G401.6 (cell line): Measurements from ENCODE around the gene MYO16.
"Not testable (repeated sequence)": the region's sequence is repeated elsewhere in the genome, so short reads cannot be mapped to it uniquely, and the experiment has no call there.

Experiments used
- FAIRE-seq: peaks from 2 replicates; lab custom pipeline; 2012; peaks lifted over from hg19 to GRCh38; lab: Jason Lieb, UNC

MYO16 gene

DNA sequence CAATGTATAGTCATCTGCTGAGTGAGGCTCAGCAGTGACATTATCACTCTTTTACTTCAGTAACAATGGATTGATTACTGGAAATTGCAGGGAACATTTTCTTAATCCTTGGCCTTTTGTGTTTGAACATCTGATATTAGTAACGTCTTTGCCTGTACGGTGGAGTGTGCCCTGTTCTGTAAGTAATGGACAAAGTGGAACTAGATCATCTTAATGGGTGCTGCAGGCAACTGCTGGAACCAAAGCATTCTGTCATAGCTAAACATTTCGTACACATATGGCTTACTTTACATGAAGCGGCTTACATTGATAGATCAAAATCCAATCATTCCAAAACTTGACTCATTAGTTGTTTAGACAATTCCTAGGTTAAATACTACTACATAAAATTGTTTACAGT, 114.1 kb downstream of the MYO16 start:
- no peak for FAIRE-seq

DNA sequence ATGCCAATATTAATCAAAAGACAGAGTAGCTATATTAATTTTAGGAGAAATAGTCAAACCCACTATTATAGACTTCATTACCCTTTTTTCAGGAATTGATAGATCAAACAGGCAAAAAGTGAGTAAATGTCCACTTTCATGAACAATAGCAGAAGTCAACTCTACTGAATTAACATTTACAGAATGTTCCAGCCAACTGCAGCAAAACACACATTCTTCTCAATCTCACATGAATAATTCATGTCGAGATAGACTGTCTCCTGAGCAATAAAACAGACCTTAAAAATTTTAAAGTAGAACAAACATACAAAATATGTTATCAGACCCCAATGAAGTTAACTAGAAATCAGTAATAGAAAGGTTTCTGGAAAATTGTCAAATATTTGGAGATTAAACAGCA, 118.4 kb downstream of the MYO16 start:
- no peak for FAIRE-seq

DNA sequence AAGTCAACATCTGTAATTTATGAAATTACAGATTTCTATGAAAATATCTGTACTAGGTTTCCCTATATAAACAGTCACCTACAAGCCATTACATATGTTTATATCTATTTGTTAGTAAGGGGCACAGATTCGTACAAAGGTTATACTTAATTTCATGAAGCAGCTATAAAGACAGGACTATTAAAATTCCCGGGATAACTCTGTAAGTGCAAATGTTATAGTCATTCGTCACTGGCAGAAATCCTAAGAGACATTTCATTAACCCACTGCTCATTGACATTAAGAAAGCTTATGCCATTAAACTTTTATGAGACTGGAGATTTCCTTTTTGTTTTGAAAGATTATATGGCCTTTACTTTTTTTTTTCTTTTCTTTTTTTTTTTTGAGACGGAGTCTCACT, 122.9 kb downstream of the MYO16 start:
- no peak for FAIRE-seq

DNA sequence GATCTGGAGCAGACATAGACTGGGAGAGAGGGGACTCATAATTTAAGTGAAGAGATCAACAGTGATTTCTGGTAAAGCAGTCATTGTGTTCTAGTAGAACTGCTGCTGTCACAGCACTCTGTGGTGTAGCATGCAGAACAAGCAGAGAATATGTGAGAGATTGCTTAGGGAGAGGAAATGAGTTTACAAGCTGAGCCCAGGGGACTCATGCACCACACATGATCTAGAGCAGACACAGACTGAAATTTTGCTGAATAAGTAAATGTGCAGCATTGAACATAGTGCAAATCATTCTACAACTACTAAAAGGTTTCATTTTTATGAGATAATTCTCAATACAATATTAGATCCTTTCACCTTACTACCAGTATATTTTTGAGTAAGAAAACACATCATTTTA, 125.7 kb downstream of the MYO16 start:
- FAIRE-seq: no peak

DNA sequence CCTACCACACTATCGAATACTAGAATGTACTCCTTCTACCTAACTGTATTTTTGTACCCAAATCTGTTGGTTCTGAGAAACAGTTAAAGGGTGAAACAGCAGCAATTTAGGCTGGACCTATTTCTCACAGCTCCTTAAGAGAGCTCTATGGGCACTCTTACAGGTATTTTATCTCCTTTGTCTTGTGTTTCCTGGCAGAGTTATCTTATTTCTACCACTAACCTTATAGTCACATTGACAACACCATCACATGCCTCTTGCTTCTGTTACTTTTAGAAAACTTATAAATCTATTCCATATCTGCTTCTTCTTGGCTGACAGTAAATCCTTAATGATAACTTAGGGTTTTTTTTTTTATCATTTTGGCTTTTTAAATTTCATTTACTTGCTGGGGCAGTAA, 130.7 kb downstream of the MYO16 start:
- FAIRE-seq: no peak

DNA sequence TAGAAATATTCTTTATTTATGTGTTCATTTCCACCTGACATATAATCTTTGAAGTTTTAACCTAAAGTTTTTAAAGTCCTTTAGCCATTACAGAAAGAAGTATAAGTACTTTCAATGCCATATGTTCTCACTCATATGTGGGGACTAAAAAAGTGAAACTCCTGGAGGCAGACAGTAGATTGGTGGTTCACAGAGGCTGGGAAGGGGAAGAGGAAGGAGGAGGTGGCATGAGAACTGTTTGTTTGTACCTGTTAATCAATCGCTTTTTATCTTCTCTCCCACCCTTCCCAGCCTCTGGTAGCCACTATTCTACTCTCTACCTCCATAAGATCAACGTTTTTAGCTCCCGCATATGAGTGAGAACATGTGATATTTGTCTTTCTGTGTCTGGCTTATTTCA, 131.1 kb downstream of the MYO16 start:
- no peak for FAIRE-seq

DNA sequence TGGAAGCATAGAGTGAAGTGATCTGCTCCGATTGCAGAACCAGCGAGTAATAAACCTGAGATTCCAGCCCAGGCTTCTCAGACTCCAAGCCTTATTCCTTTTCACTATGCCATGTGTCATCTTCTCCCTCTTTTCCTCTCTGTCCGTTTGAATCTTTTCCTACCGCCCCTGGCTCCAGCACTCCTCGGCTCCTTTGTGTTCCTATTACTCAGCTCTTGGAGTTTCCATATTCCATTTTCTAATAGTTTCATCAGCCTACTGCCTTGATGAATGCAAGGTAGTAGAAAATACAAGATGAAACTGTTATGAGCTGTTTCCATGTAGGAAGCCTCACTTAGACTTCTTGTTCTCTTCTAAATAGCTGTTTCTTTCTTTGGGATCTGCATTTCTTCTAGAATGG, 138.6 kb downstream of the MYO16 start:
- no peak for FAIRE-seq

DNA sequence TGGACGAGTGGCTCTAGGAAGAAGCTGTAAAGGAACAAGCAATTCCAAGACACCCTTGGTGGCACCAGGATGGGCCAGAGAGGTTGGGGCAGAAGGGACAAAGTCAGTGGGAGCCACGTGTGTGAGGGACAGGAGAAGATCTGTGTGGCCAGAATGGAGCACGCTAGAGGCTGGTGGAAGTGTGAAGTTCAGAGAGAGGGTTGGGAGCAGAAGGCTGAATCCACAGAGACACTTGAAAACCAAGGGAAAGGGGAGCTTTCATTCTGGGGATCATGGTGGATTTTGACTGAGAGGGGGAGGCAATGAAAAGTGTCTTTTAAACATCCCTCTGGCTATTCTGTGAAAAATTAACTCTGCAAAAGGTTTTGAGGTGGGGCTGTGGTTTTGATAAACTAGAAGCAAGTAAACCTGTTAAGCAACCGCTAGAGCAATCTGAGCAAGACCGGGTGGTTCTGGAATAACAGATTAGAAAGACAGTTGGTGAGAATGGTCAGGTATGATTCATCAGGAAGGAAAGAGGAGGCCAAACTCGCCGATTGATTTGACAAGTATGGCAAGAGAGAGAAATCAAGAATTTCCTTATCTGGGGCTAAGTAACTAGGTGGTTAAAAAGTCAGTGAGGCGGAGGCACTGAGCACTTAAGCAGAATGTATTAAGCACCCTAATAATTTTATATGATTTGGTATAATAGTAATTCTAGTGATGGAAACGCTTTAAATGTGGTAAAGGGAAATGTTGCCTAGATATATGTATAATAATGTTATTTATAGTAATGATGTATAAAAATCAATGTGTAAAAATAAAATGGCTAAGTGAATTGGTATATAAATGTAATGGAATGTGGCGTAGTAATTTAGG, 140.0 kb downstream of the MYO16 start:
- no peak for FAIRE-seq

DNA sequence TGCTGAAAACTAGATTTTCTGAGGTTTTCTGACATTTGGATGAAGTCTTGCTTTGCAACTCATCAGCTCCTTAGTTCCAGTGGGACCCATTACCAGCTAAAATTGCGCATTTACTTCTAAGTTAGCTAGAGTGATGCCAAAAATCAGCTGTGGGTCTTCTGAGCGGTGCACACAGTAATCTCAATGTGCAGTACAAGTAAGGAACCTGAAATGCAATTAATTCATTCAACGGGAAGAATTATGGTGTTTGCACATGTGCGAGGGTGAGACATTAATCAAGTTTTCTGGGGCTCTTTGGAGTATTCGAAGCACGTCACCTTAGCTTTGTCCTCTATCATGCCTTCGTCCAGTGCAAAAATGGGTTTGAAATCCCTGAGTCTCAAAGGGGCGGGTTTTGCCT, 146.2 kb downstream of the MYO16 start:
- FAIRE-seq: no peak

DNA sequence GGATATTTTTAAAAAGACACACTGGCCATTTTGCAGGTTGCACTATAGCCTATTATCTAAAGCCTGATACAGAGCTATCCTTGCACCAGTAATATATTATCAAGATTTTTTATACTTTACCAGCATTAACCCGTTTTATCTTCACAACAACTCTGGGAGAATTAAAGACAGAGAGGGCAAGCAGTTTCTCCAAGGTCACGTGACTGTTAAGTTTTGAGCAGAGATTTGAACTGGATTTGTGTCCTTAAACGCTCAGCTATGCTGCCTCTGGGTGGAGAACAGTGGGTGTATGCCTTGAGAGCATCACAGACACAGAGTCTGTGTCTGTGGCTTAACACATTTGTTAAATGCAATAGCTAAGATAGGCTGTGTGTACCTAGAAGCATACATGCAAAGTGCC, 147.2 kb downstream of the MYO16 start:
- FAIRE-seq: no peak

DNA sequence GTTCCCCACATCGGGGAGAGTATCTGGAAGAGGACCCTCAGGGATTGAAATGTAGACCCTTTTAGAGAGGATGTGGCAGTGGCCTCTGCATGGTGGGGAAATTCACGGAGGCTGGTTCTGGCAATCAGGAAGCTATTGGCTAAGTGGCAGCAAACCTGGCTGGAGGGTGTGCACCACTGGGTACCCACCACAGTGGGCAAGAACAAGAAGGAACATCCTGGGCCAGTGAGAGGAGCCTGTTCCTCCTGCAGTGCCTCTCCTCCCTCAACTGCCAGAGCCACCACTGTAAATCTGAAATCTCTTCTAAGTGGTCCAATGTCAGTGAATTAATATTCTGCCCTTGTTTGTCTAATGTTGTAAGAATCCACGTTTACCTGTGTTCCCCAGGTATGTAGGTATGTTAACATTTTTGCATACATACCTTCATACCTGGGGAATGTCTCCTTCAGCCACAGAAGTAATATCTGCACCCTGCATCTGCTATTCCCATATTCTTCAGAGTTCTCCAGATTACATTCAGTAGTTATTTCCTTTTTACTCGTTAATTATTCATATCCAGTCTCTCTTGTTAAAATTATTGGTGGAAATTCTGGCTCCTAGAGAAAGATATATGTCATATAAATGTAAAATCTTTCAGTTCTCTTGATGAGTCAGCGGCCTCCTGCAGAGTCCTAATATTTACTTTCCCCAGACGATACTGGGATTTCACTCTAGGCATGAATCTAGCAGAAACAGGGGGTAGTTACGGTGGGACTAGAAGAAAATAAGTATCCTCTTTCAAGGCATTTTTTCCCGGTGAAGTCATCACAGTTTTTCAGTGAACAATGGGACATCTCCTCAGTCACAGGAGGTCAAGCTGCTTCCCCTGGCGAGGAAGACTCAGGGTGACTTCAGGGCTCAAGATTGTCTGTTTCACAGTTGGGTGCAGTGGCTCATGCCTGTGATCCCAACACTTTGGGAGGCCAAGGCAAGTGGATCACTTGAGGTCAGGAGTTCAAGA, 148.3 kb downstream of the MYO16 start:
- FAIRE-seq: no peak

DNA sequence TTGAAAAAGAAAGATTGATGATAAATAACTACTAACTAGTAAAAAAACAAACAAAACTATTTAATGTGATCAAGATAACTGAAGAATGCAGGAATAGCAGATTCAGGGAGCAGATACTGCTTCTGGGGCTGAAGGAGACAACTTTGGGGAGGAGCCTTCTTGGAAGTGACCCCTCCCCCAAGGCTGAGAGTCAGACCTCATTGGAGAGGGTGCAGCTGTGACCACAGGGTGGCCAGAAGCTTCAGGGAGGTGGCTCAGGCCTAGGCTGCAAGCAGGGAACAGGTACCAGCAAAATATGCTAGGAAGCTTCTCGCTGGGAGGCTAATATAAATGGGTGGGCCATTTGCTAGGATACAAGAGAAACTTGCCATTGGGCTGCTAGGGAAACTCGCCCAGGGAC, 149.9 kb downstream of the MYO16 start:
- FAIRE-seq: no peak

DNA sequence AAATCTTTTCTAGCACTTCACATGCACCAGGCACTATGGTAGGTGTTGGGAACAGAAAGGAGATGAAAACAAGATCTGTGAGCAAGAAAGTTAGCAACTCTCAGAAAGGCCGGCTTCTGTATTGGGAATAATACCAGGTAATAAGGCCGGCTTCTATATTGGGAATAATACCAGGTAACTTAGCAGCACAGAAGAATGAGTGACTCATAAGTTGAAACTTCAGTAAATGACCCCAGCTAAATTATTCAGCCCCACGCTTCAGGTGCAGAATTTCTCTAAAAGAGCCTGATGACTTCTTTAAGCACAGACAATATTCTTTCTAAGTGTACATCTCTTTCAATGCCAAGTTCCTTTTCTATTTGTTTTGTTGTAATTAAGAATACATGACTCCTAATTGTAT, 151.3 kb downstream of the MYO16 start:
- FAIRE-seq: no peak

DNA sequence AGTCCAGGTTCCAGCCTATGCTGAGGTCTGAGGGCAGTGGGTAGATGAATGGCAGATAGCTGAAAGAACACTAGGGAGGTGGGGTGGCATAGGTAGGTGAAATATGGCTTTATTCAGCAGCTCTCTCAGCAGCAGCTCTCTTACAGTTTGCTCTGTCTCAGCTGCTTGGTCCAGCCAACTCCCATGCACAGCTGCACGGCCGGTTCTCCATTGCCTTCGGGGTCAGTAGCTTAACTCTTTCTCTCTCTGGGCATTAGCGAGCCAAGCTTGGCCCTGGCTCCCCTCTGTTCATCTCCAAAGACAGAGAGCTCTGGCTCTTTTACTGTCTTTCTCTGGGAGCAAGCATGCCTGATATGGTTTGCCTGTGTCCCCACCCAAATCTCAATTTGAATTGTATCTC, 151.9 kb downstream of the MYO16 start:
- FAIRE-seq: no peak

DNA sequence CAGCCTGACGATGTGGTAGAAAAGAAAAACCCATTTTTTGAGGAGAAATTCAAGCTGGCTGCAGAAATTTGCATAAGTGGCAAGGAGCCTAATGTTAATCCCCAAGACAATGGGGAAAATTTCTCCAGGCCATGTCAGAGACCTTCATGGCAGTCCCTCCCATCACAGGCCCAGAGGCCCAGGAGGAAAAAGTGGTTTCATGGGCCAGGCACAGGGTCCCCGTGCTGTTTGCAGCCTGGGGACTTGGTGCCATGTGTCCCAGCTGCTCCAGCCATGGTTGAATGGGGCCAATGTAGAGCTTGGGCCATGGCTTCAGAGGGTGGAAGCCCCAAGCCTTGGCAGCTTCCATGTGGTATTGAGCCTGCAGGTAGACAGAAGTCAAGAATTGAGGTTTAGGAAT, 153.1 kb downstream of the MYO16 start:
- FAIRE-seq: not testable (repeated sequence)

DNA sequence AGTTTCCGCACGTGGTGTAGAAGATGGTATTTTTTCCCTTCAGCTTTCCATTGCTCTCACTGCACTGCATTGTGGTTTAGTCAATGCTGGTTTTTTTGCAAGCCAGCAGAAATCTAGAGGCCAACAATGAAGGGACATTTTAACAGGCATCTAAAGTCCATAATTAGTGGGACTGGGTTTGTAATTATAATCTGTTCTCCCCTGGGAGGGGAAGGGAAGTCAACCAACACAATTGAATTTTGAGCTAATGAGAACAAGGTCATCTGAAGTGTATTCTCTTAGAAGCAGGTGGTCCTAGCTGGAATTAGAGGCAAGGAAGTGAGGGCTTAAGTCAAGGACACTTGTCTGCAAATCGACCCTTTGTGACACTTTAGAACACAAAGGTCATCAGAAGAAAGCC, 156.4 kb downstream of the MYO16 start:
- no peak for FAIRE-seq

DNA sequence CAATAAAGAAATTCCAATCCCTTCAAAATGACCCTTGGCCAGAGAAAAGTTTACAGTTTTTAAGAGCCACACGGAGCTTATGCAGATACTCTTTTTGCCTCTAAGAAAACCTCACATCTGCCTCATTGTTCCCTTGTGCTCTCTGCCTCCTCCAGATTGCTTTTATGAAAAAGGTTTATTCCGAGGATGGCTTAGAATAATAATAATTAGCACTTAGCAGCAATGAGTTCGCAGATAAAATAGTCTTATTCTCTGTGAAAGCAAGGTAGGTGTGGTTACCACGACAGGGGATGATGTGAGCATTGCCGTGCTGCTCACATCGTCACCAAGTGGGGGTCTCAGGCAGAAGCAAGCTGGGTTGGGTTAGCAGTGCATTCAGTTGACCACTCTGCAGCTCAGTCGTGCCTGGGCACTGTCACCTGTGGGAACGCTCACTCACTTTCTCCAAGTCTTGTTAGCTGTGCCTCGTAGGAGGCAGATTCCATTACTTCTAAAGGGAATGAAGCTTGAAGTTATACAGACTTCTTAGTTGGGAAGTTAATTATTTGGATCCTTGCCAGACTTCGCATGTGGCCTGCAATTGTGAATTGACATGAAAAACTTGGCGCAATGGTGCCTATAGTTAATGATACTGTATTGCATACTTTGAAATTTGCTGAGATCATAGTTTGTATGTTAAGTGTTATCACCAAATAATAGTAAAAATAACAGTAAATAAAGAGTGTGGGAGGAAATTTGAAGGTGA, 157.2 kb downstream of the MYO16 start:
- no peak for FAIRE-seq

DNA sequence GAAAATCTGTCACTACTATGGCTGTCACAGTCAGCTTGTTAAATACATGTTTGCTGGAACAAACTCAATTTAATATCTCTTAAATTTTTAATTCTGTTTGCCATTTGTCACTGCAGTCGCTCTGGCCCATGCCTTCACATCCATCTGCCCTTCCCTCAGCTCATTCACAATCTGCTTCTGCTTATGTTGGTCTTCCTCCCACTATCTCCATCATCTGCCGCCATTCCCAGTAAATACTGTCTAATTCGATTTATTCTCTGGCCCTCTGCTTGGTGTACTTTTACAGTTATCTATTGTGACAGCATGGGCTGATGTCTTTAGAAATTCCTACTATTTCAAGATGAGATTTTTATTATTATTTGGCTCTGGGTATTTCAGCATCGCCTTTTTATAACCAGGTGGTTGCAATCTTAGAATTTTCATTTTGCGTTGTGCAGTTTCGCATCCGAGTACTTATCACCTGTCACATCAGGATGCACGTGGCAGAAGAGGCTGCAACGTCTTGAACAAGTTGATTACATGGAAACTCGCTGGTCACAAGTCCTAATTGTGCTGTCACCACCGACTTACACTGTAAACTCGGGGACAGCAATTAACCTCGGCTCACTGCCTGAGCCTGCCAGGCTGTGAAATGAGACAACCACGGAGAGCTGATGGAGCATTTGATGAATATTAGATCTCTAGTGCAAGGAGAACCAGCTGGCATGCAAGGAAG, 158.4 kb downstream of the MYO16 start:
- no peak for FAIRE-seq

DNA sequence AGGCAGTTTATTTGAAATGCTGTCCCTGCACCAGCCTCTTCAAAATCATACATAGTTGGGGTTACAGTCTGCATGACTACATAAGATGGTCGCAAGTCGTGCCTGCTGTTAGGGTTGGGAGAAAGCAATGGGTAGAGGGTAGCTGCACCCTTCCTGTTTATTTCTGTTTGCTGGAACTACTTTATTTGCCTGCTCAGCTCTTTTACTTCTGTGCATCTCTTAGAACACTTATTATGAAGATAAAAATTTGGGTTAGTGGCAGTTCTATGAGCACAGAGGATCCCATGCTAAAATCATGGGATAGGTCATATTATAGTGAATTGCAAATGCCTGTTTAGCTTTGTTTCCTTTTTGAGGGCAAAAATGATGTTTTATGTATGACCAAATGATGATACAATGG, 160.1 kb downstream of the MYO16 start:
- no peak for FAIRE-seq

DNA sequence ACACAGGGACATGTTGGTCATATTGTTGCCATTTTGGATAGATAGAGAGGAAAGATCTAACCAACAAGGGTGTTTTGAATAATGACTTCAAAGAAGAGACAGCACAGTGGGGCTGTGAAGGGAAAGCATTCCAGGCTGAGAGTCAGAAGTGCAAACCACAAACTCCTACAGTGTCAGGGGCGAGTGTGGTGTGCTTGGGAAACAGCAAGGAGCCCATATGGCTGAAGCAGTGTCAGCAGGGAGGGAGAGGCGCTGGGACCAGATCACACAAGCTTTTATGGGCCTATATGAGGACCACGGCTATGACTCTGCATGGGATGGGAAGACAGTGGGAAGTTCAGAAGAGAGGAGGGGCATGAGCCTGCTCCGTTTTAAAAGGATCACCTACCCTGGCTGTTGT, 166.4 kb downstream of the MYO16 start:
- FAIRE-seq: no peak

DNA sequence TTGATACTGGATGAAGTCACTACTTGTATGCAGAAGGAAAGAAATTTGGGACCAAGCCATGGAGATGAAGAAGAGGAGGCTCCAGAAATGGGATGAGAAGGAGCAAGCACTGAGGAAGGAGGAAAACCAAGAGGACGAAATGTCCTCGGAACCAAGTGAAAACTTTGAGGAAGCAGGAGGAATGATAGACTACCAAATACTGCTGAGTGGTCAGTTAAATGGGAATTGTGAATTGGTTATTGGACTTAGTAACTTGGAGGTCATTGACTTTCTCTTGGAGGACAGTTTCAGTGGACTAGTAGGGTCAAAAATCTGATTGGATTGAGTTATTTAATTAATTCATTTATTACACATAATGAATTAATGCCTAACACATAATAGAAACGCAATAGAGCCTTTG, 167.9 kb downstream of the MYO16 start:
- no peak for FAIRE-seq

DNA sequence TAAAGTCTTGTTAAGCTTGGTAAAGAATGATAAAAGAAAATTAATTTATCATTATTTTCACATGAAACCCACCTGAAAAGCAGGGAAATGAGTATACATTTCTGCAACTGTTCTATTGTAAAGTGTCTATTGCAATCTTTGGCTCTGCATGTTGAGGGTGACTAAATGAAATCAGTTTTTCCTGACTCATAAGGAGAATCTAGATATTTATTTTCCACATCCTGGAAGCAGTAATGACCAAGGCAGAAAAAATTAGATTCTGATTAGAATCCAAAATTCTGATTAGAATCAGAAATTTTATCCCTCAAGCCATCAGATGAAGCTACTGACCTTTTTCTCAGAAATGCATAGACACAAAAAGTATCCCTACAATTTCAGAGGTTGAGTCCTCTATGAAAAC, 178.4 kb downstream of the MYO16 start:
- FAIRE-seq: no peak
